HEK293 (cell line): ENCODE measurements around the gene AQP12A.
A peak's percentile ranks its signal among the peaks of the same experiment; 100 is the strongest.

Experiments
- CTCF ChIA-PET: fragments of 350-600 bp; formaldehyde crosslinking; extraction: SDS; loops from one replicate; lab custom pipeline; 2021; ENCODE audit warnings: antibody characterized with exemption; lab: Yijun Ruan, JAX
- POLR2A ChIA-PET: fragments of 300-600 bp; formaldehyde crosslinking; extraction: SDS; loops from one replicate; lab custom pipeline; 2020; ENCODE audit warnings: antibody characterized with exemption, inconsistent platforms; lab: Yijun Ruan, JAX
- H3K27ac ChIP-seq: fragments of 200-500 bp; sonication (Bioruptor generic); 2 replicates; pipeline ENCODE4 v1.5.1; 2014; ENCODE audit warnings: low read depth, low read length, control low read depth, inconsistent platforms; ENCODE audit errors: extremely low read depth
- H3K36me3 ChIP-seq, 2 experiments: fragments of 200-500 bp in 1 of 2; sonication (Bioruptor generic) in 1 of 2; 1 replicate in 1 of 2; 2 replicates in 1 of 2; pipeline ENCODE4 v1.5.1; 2014 to 2017; ENCODE audit warnings: inconsistent platforms in 2 of 2, low read length in 2 of 2; ENCODE audit not compliant: control insufficient read depth in 2 of 2, insufficient read depth in 1 of 2
- H3K4me1 ChIP-seq: fragments of 200-500 bp; sonication (Bioruptor generic); 2 replicates; pipeline ENCODE4 v1.5.1; 2014; ENCODE audit warnings: mild to moderate bottlenecking, low read length, inconsistent platforms; ENCODE audit not compliant: control insufficient read depth, insufficient read depth
- H3K4me3 ChIP-seq: 2 replicates; pipeline ENCODE4 v1.5.1; 2011; ENCODE audit warnings: low read depth, mild to moderate bottlenecking, control low read depth, low read length, moderate library complexity
- H3K9me3 ChIP-seq: fragments of 200-500 bp; sonication (Bioruptor generic); 2 replicates; pipeline ENCODE4 v1.5.1; 2014; ENCODE audit warnings: low read depth, low read length, inconsistent platforms; ENCODE audit not compliant: control insufficient read depth, insufficient read depth
- ELK4 ChIP-seq: IDR thresholded peaks from 2 replicates; pipeline ENCODE4 v1.6.1; 2011; ENCODE audit warnings: mild to moderate bottlenecking, low read depth, low read length, borderline replicate concordance
- GFI1B ChIP-seq: fragments of 450-650 bp; formaldehyde crosslinking; IDR thresholded peaks from 2 replicates; pipeline ENCODE4 v1.5.1; 2016; ENCODE audit warnings: missing biosample characterization, missing genetic modification characterization
- KLF17 ChIP-seq: fragments of 450-650 bp; formaldehyde crosslinking; IDR thresholded peaks from 2 replicates; pipeline ENCODE4 v1.5.1; 2016; ENCODE audit warnings: missing biosample characterization, missing genetic modification characterization
- SCRT2 ChIP-seq: fragments of 450-650 bp; formaldehyde crosslinking; IDR thresholded peaks from 2 replicates; pipeline ENCODE4 v1.5.1; 2016; ENCODE audit warnings: missing biosample characterization, missing genetic modification characterization
- YY2 ChIP-seq: fragments of 450-650 bp; formaldehyde crosslinking; IDR thresholded peaks from 2 replicates; pipeline ENCODE4 v1.5.1; 2016; ENCODE audit warnings: missing biosample characterization, missing genetic modification characterization
- ZBTB1 ChIP-seq: fragments of 450-650 bp; formaldehyde crosslinking; IDR thresholded peaks from 2 replicates; pipeline ENCODE4 v1.5.1; 2016; ENCODE audit warnings: missing biosample characterization, missing genetic modification characterization
- ZBTB48 ChIP-seq: fragments of 450-650 bp; formaldehyde crosslinking; IDR thresholded peaks from 2 replicates; pipeline ENCODE4 v1.5.1; 2016; ENCODE audit warnings: missing biosample characterization, missing genetic modification characterization
- ZIC2 ChIP-seq: fragments of 450-650 bp; formaldehyde crosslinking; IDR thresholded peaks from 2 replicates; pipeline ENCODE4 v1.5.1; 2016; ENCODE audit warnings: missing biosample characterization, missing genetic modification characterization
- ZNF140 ChIP-seq: fragments of 450-650 bp; formaldehyde crosslinking; IDR thresholded peaks from 2 replicates; pipeline ENCODE4 v1.5.1; 2016; ENCODE audit warnings: missing biosample characterization, missing genetic modification characterization
- ZNF155 ChIP-seq: fragments of 450-650 bp; formaldehyde crosslinking; IDR thresholded peaks from 2 replicates; pipeline ENCODE4 v1.5.1; 2016; ENCODE audit warnings: missing biosample characterization, missing genetic modification characterization
- ZNF214 ChIP-seq: fragments of 450-650 bp; formaldehyde crosslinking; IDR thresholded peaks from 2 replicates; pipeline ENCODE4 v1.5.1; 2017; ENCODE audit warnings: missing biosample characterization, mild to moderate bottlenecking, missing genetic modification characterization, borderline replicate concordance
- ZNF341 ChIP-seq: fragments of 450-650 bp; formaldehyde crosslinking; IDR thresholded peaks from 2 replicates; pipeline ENCODE4; 2016; ENCODE audit warnings: low read depth, missing biosample characterization, missing genetic modification characterization
- ZNF366 ChIP-seq: fragments of 450-650 bp; formaldehyde crosslinking; conservative IDR thresholded peaks from 2 replicates; pipeline ENCODE4 v1.5.1; 2016; ENCODE audit warnings: missing biosample characterization, missing genetic modification characterization
- ZNF530 ChIP-seq: fragments of 450-650 bp; formaldehyde crosslinking; IDR thresholded peaks from 2 replicates; pipeline ENCODE4 v1.5.1; 2016; ENCODE audit warnings: low read depth, missing biosample characterization, missing genetic modification characterization
- ZNF558 ChIP-seq: fragments of 450-650 bp; formaldehyde crosslinking; IDR thresholded peaks from 2 replicates; pipeline ENCODE4 v1.5.1; 2016; ENCODE audit warnings: missing biosample characterization, missing genetic modification characterization
- ZNF600 ChIP-seq: fragments of 450-650 bp; formaldehyde crosslinking; IDR thresholded peaks from 2 replicates; pipeline ENCODE4 v1.5.1; 2016; ENCODE audit warnings: missing biosample characterization, missing genetic modification characterization
- ZNF629 ChIP-seq: fragments of 450-650 bp; formaldehyde crosslinking; IDR thresholded peaks from 2 replicates; pipeline ENCODE4 v1.5.1; 2017; ENCODE audit warnings: missing biosample characterization, missing genetic modification characterization
- ZNF664 ChIP-seq: fragments of 450-650 bp; formaldehyde crosslinking; IDR thresholded peaks from 2 replicates; pipeline ENCODE4 v1.5.1; 2016; ENCODE audit warnings: missing biosample characterization, missing genetic modification characterization
- ZNF747 ChIP-seq: fragments of 450-650 bp; formaldehyde crosslinking; IDR thresholded peaks from 2 replicates; pipeline ENCODE4 v1.5.1; 2016; ENCODE audit warnings: missing biosample characterization, missing genetic modification characterization
- ZSCAN30 ChIP-seq: fragments of 450-650 bp; IDR thresholded peaks from 2 replicates; pipeline ENCODE4 v1.5.1; 2018; ENCODE audit warnings: missing biosample characterization, mild to moderate bottlenecking, missing genetic modification characterization, moderate library complexity
- TF ChIP-seq, protein P1 (sequence below): fragments of 450-650 bp; formaldehyde crosslinking; IDR thresholded peaks from 2 replicates; pipeline ENCODE4 v1.5.1; 2016; ENCODE audit warnings: missing biosample characterization, missing genetic modification characterization, low read depth

The AQP12A gene

GRCh38 chr2:240725671-240726070 lies 34.0 kb downstream of the AQP12A start:
- Histone ChIP-seq H3K4me3 (no peak overlapping the region), H3K9me3 (no peaks in the 10 kb centered on the region), H3K27ac (no peak overlapping the region), H3K4me1 (no peaks in the 10 kb centered on the region), H3K36me3 (peaks cover 0 to 29% of the 10 kb centered on the region in 2 experiments; a peak in 1 of 3 replicates)
- TF ChIP-seq ZNF530 = no peak
- TF ChIP-seq ZBTB48 (tag by site-specific recombination) = no peak
- no peak for TF ChIP-seq ZIC2 (tag by site-specific recombination)
- TF ChIP-seq ZNF366 = no peak
- no peak for TF ChIP-seq KLF17 (tag by site-specific recombination)
- TF ChIP-seq GFI1B (tag by site-specific recombination) = no peak
- POLR2A ChIA-PET = no interaction called here
- CTCF ChIA-PET = interaction anchor here (0.6 kb wide), 1 partner anchor 1582 kb away, joined by 3 read pairs; no protein-coding TSS in a partner anchor

DNA sequence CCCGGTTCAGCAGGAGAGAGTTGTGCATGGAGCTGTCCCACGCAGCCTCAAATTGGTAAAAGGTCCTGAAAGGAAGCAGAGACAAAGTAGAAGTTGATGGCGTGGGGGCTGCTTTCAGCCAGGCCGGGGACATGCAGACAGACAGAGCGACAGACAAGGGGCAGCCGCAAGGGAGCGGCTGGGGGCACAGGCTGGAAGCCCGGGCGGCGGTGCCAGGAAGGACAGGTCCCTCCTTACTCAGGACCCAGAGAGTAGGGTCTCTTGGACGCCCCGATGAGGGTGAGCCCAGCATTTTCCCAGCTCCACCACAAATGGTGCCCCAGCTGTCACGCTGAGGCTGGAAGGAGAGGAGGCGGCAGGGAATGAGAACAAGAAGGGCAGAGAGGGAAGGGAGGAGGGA lies 35.2 kb downstream of the AQP12A start:
- peaks cover 0 to 26% of the 10 kb centered on the region in 2 experiments; a peak in 1 of 3 replicates for H3K36me3 ChIP-seq
- TF ChIP-seq ZNF558 (tag by site-specific recombination) = no peak
- no peak for TF ChIP-seq ZNF214 (tag by site-specific recombination)
- TF ChIP-seq ZNF629 (tag by site-specific recombination) = no peak
- TF ChIP-seq ZNF341 = no peak
- no peak for TF ChIP-seq ZNF140 (tag by site-specific recombination)
- TF ChIP-seq, protein P1, sequence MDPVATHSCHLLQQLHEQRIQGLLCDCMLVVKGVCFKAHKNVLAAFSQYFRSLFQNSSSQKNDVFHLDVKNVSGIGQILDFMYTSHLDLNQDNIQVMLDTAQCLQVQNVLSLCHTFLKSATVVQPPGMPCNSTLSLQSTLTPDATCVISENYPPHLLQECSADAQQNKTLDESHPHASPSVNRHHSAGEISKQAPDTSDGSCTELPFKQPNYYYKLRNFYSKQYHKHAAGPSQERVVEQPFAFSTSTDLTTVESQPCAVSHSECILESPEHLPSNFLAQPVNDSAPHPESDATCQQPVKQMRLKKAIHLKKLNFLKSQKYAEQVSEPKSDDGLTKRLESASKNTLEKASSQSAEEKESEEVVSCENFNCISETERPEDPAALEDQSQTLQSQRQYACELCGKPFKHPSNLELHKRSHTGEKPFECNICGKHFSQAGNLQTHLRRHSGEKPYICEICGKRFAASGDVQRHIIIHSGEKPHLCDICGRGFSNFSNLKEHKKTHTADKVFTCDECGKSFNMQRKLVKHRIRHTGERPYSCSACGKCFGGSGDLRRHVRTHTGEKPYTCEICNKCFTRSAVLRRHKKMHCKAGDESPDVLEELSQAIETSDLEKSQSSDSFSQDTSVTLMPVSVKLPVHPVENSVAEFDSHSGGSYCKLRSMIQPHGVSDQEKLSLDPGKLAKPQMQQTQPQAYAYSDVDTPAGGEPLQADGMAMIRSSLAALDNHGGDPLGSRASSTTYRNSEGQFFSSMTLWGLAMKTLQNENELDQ = no peak
- TF ChIP-seq, all 188 proteins: peak for 0
- Histone ChIP-seq H3K4me3 (no peak overlapping the region), H3K27ac (no peak overlapping the region), H3K4me1 (no peaks in the 10 kb centered on the region), H3K9me3 (no peaks in the 10 kb centered on the region)
- ChIA-PET CTCF (no interaction called here), POLR2A (interaction anchor here (0.6 kb wide), 1 partner anchor 916 kb away, joined by 3 read pairs; no protein-coding TSS in a partner anchor)

DNA sequence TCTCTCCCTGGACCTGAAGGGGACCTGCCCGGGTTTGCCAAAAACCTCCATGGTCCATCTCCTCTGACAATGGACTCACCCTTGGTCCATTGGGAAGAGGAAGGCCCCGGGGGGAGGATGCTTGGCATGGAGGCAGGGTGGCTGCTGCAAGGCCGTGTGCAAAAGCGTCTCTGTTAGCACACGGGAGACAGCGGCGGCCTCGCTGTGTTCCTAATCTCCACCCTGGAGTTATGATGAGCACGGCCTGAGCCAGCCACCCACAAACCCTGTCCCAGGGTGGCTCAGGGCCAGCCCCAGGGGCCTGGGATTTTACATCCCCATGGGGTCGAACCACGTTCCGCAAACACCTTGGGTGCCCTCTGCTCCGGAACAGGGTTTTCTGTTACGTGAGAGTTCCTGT lies 35.8 kb downstream of the AQP12A start:
- H3K4me3 ChIP-seq = no peak overlapping the region
- TF ChIP-seq ZNF747 = no peak
- TF ChIP-seq ZNF600 (tag by site-specific recombination) = peak; percentile 14; the same call in 1 of the 2 replicates
- TF ChIP-seq ZNF155 (tag by site-specific recombination) = no peak
- TF ChIP-seq SCRT2 = no peak
- no peak overlapping the region for H3K27ac ChIP-seq
- ChIA-PET POLR2A (interaction anchor here (0.6 kb wide), 1 partner anchor 916 kb away, joined by 3 read pairs; no protein-coding TSS in a partner anchor), CTCF (no interaction called here)
- no peaks in the 10 kb centered on the region for H3K9me3 ChIP-seq
- H3K4me1 ChIP-seq = no peaks in the 10 kb centered on the region
- peaks cover 0 to 20% of the 10 kb centered on the region in 2 experiments; a peak in 2 of 3 replicates for H3K36me3 ChIP-seq

DNA sequence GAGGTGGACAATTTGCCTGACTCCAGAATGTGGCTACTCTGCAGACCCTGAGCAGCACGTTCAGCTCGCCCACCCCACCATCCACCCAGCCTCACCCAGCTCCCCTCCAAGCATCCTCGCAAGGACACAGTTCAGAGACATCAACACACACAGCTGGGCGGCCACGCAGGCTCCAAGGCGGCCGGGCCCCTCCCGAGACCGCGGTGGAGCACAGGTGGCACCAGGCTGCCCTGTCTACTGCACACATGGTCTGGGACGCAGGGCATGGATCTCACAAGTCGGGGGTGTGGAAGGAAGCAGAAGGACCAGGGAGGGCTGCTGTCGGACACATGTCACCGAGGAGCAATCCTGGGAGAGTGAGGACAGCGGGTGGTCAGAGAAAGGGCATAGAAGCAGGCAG lies 36.2 kb downstream of the AQP12A start:
- H3K27ac ChIP-seq = no peak overlapping the region
- ChIA-PET CTCF (no interaction called here), POLR2A (no interaction called here)
- no peak overlapping the region for H3K4me3 ChIP-seq
- no peaks in the 10 kb centered on the region for H3K4me1 ChIP-seq
- no peaks in the 10 kb centered on the region for H3K9me3 ChIP-seq
- H3K36me3 ChIP-seq = peaks cover 0 to 20% of the 10 kb centered on the region in 2 experiments; a peak in 2 of 3 replicates
- TF ChIP-seq ZBTB1 (tag by site-specific recombination) (no peak), YY2 (no peak), ELK4 (no peak), ZSCAN30 (no peak), ZNF664 (tag by site-specific recombination) (no peak)
